HEK293T (cell line): ENCODE results near the gene SLC18B1.

Experiments
- ARNT ChIP-seq: fragments of 450-650 bp; IDR thresholded peaks from 2 replicates; pipeline ENCODE4 v1.6.1; 2017; ENCODE audit warnings: mild to moderate bottlenecking
- BHLHE40 ChIP-seq: fragments of 450-650 bp; IDR thresholded peaks from 2 replicates; pipeline ENCODE4 v1.6.1; 2016; ENCODE audit warnings: mild to moderate bottlenecking, moderate library complexity, borderline replicate concordance
- CTBP1 ChIP-seq: fragments of 450-650 bp; IDR thresholded peaks from 2 replicates; pipeline ENCODE4 v1.6.1; 2016; ENCODE audit warnings: borderline replicate concordance
- ELF4 ChIP-seq: fragments of 450-650 bp; IDR thresholded peaks from 2 replicates; pipeline ENCODE4 v1.6.1; 2017; ENCODE audit warnings: antibody characterized with exemption
- FOXA1 ChIP-seq: fragments of 450-650 bp; IDR thresholded peaks from 2 replicates; pipeline ENCODE4 v1.6.1; 2016; ENCODE audit warnings: mild to moderate bottlenecking
- FOXK2 ChIP-seq: fragments of 450-650 bp; IDR thresholded peaks from 2 replicates; pipeline ENCODE4 v1.6.1; 2016; ENCODE audit warnings: mild to moderate bottlenecking
- FOXM1 ChIP-seq: fragments of 450-650 bp; IDR thresholded peaks from 2 replicates; pipeline ENCODE4 v1.6.1; 2017; ENCODE audit warnings: mild to moderate bottlenecking, borderline replicate concordance
- HDGF ChIP-seq: fragments of 450-650 bp; IDR thresholded peaks from 2 replicates; pipeline ENCODE4 v1.6.1; 2017; ENCODE audit warnings: antibody characterized with exemption, borderline replicate concordance
- LEF1 ChIP-seq: fragments of 450-650 bp; IDR thresholded peaks from 2 replicates; pipeline ENCODE4 v1.6.1; 2017; ENCODE audit warnings: mild to moderate bottlenecking, borderline replicate concordance
- NFRKB ChIP-seq: fragments of 450-650 bp; IDR thresholded peaks from 2 replicates; pipeline ENCODE4 v1.6.1; 2016; ENCODE audit warnings: mild to moderate bottlenecking, moderate library complexity
- SP1 ChIP-seq: fragments of 450-650 bp; IDR thresholded peaks from 2 replicates; pipeline ENCODE4 v1.6.1; 2017
- SUZ12 ChIP-seq: fragments of 450-650 bp; IDR thresholded peaks from 2 replicates; pipeline ENCODE4 v1.6.1; 2016; ENCODE audit warnings: mild to moderate bottlenecking
- ZNF384 ChIP-seq: fragments of 450-650 bp; IDR thresholded peaks from 2 replicates; pipeline ENCODE4 v1.6.1; 2016
- TF ChIP-seq, protein P1 (sequence below): fragments of 450-650 bp; IDR thresholded peaks from 2 replicates; pipeline ENCODE4 v1.6.1; 2016

DNA sequence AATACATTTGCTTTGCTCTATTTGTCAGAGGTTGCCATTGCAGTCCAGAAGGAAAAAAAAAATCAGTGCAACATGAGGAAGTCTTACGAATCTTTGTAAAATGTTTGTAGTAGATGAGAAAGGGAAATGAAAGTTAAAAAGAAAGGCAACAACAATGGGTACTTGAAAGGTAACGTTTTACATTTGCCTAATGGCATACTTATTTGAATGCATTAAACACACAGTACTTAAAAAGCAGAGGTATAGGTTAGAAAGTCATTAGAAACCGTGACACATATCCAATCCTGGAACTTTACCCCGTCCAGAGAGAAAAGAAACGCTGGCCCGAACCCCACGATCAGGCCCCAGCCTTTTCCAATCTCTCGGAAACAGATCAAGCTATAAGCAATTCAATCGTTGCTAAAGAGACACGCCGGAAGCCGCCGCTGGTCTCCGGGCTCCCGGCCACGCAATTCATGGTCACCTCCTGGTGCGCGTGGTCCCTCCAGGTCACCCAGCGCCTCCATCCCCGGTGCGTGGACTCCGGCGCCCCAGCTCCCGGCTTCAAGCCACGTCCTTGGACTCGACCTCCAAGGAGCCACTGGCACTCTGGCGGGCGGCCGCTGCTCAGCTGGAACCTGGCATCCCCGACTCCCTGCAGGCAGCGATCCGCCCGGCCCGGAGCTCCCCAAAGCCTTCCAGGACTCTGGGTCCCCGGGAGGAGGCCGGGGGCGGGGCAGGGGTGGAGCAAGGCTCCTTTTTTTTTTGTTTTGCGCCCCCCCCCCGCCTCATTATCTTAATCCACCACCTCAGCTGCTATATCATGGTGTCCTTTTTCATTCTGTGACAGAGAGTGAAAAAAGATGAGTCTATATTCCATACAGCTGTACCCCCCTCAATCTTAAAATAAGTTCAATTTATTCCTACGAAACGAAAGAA lies at the start of gene SLC18B1:
- TF ChIP-seq, protein P1, sequence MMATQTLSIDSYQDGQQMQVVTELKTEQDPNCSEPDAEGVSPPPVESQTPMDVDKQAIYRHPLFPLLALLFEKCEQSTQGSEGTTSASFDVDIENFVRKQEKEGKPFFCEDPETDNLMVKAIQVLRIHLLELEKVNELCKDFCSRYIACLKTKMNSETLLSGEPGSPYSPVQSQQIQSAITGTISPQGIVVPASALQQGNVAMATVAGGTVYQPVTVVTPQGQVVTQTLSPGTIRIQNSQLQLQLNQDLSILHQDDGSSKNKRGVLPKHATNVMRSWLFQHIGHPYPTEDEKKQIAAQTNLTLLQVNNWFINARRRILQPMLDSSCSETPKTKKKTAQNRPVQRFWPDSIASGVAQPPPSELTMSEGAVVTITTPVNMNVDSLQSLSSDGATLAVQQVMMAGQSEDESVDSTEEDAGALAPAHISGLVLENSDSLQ = no peak
- TF ChIP-seq CTBP1 = no peak
- no peak for TF ChIP-seq LEF1
- TF ChIP-seq ZNF384 = no peak; the same call in 1 of the 2 replicates
- TF ChIP-seq FOXA1 = no peak
- no peak for TF ChIP-seq SP1
- no peak for TF ChIP-seq FOXK2
- TF ChIP-seq BHLHE40 = no peak
- no peak for TF ChIP-seq ELF4
- TF ChIP-seq HDGF = no peak
- TF ChIP-seq FOXM1 = no peak
- no peak for TF ChIP-seq SUZ12
- no peak for TF ChIP-seq ARNT
- TF ChIP-seq NFRKB = no peak
